Astrocyte of the spinal cord (primary cell): ENCODE results near the gene MSX2.

ENCODE experiments used
- DNase-seq: peaks from one replicate; pipeline ENCODE4 v3.0.0; 2011; ENCODE audit warnings: low read depth, low spot score
- H3K4me3 ChIP-seq: 2 replicates; pipeline ENCODE4 v1.5.1; 2011; ENCODE audit warnings: low read depth, mild to moderate bottlenecking, low read length, moderate library complexity
- in situ Hi-C: cut with HindIII; loops from 2 replicates; pipeline ENCODE4 v1.10.0; 2017; ENCODE audit warnings: low sequenced_read_pairs
- TF ChIP-seq, protein P1 (sequence below): IDR thresholded peaks from 2 replicates; pipeline ENCODE4 v1.5.1; 2012; ENCODE audit warnings: low read depth, mild to moderate bottlenecking, low read length, inconsistent platforms

Gene MSX2

GRCh38 chr5:174698156-174698555 lies 26.2 kb upstream of the MSX2 start:
- no peak for DNase-seq
- no peak overlapping the region for H3K4me3 ChIP-seq
- TF ChIP-seq, protein P1, sequence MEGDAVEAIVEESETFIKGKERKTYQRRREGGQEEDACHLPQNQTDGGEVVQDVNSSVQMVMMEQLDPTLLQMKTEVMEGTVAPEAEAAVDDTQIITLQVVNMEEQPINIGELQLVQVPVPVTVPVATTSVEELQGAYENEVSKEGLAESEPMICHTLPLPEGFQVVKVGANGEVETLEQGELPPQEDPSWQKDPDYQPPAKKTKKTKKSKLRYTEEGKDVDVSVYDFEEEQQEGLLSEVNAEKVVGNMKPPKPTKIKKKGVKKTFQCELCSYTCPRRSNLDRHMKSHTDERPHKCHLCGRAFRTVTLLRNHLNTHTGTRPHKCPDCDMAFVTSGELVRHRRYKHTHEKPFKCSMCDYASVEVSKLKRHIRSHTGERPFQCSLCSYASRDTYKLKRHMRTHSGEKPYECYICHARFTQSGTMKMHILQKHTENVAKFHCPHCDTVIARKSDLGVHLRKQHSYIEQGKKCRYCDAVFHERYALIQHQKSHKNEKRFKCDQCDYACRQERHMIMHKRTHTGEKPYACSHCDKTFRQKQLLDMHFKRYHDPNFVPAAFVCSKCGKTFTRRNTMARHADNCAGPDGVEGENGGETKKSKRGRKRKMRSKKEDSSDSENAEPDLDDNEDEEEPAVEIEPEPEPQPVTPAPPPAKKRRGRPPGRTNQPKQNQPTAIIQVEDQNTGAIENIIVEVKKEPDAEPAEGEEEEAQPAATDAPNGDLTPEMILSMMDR = no peak
- in situ Hi-C loops = no loop called here

GRCh38 chr5:174699131-174699530 lies 25.3 kb upstream of the MSX2 start:
- H3K4me3 ChIP-seq = no peak overlapping the region
- TF ChIP-seq, protein P1 = no peak
- no peak for DNase-seq
- in situ Hi-C loops = no loop called here

DNA sequence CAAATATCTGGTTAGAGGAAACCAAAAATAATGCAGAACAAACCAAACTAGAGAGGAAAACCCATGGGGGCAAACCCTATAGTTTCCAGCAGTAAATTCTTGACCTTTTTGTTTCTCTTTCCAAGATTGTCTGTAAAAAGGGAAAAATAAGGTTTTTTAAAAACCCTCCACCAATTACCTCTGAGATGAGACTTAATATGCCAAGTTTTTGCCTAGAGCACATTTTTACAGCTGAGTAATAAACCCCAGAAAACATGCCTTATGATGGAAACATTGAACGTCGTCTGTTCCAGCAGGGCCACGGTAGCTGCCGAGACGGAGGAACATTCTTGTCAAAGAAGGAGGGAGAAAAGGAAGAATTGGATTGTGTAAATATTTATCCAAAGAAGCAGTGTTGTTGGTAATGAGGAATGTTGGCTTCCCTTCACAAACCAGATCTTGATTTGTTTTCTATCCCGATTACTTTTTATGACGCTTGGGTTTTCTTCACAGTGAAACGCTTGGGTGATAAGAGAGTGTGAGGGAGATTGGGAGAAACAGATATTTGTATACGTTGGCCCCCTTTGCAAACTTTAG lies 17.3 kb upstream of the MSX2 start:
- H3K4me3 ChIP-seq = no peak overlapping the region
- in situ Hi-C loops = no loop called here
- TF ChIP-seq, protein P1 = no peak
- DNase-seq = no peak

DNA sequence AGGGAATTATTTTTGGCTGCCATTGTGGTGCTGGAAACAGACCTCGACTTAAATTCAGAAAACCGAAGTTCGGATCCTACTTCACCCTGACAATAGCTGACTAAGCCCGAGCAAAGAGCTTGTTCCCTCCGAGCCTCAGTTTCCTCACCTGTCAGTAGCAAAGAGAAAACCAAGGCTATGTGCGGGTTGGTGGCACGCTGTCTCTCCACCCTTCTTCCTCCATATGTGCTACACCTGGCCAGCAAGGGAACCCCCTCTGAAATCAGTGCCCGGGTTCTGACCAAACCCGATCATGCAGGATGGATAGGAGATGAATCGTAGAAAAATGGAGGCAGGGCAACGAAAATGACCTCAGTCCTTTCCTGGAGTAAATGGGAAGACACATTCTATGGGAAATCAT lies 16.7 kb upstream of the MSX2 start:
- no peak for DNase-seq

GRCh38 chr5:174708476-174709207 lies 15.7 kb upstream of the MSX2 start:
- TF ChIP-seq, protein P1 = no peak
- no peak overlapping the region for H3K4me3 ChIP-seq
- no peak for DNase-seq
- in situ Hi-C loops = no loop called here

More for the DNA sequence above, 16.7 kb upstream of the MSX2 start:
- in situ Hi-C loops = no loop called here
- TF ChIP-seq, protein P1 = no peak
- no peak overlapping the region for H3K4me3 ChIP-seq

GRCh38 chr5:174714751-174715150 lies 9.6 kb upstream of the MSX2 start:
- in situ Hi-C loops = no loop called here
- no peak for DNase-seq
- TF ChIP-seq, protein P1 = no peak
- H3K4me3 ChIP-seq = no peak overlapping the region
